GM19468 (cell line): ENCODE data around the gene CD248.

Experiments used
- ATAC-seq: cut with Tn5 transposase; IDR thresholded peaks from one replicate; pipeline ENCODE4 v1.9.1; 2021; ENCODE audit warnings: mild to moderate bottlenecking, moderate library complexity, moderate number of reproducible peaks; ENCODE audit not compliant: unreplicated experiment; ENCODE audit errors: extremely low read depth

The CD248 gene

DNA sequence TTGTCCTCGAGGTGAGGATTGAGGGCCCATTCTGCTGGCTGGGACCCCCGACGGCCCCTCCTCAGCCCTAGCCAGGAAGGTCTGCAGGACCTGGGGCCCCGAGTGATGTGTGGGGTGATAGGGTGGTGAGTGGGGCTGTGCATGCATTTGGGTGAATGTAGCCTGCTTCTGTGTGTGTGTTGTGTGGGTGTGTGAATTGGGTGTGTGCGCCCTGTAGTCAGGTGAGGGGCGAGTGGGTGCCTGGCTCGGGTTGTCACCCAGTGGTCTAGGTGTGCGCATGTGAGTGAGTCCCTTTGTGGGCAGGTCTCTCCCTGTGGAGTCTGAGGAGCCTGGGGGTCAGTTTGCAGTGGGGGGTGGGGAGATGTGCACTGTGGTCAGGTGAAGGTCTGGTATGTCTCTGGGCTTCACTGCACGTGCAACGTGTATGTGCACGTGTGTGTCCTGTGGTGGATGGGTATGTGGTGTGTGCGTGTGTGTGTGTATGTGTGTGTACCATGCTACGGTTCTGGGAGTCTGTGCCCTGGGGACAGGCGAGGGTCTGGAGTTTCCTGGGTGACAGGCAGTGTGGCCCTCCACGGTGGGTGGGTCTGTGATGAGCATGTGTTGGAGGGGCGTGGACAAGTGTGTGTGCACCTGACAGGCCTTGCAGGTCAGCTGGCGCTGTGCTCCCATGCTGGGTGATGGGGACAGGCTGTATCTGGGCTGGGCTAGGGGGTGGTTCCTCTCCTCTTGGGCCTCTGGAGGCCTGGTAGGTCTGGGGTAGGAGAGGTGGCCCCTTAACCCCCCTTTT is 24.1 kb downstream of the CD248 start:
- ATAC-seq, result no peak

DNA sequence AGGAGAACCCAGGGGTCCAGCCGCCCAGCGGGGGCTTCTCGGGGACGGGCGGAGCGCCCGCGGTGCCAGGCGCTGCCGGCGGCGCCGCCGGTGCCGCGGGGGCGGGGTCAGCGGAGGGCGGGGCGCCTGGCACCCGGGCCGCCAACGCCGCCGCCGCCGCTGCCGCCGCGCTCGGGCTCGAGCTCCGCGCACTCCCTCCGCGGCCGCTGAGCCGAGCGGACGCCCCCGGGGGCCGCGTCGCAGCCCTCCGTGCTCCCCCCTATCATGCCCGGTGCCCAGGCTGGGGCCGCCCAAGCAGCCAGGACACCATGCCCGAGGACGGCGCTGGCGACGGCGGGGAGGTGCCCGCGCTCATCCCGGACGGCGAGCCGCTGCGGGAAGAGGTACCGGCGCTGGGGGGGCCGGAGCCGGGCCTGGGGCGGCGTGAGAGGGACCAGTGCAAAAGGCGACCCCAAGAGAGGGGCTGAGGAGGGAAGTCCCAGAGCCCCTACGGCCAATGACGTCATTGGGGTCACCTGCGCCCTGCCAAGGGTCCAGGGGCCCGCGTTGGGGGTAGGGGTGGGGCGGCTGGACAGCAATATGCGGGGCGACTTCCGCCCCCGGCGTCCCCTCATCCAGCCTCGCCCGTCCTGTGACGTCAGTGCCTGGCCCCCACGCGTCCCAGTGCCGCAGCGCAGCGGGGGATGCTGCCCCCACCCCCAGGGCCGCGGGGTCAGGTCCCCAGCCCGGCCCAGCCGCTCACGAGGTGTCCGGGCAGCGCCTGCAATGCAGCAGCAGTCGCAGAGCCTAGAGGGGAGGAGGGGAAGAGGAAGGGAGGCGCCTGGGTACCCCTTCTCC is 24.9 kb downstream of the CD248 start, which contains the start of gene TMEM151A:
Gene TMEM151A (plus strand): TSS at position 189 of the 837 bp plus-strand sequence. CDS start 120 bp downstream, at position 309.
- ATAC-seq, result no peak

DNA sequence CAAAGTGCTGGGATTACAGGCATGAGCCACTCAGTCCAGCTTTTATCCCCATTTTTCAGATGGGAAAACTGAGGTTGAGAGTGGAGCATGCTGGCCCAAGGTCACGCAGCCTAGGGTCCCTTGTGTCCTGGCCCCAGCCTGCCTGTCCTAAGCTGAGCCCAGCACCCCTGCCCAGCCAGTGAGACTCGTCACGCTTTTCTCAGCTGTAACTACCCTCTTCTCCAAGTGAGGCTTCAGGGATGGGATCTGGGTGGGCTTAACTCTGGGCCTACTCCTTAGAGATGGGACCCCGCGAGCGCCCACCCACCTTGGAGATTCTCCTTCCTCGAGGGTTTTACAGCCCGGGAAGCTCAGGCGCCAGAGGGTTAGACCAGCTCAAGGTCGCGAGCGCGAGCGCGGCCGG is 25.5 kb downstream of the CD248 start:
- no peak for ATAC-seq

DNA sequence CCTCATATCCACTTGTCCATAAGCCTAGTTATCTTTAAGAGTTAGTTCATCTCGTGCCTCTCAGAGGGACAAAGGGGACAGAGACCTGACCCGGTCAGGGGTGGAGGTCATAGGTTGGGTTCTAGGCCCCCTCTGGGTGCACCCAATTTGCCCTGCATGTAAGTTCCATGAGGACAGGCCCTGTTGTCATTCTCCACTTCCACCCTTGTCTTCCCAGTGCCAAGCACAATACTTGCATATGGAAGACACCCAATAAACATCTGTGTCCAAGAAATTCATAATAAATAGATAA is 26.6 kb downstream of the CD248 start:
- ATAC-seq, result no peak

DNA sequence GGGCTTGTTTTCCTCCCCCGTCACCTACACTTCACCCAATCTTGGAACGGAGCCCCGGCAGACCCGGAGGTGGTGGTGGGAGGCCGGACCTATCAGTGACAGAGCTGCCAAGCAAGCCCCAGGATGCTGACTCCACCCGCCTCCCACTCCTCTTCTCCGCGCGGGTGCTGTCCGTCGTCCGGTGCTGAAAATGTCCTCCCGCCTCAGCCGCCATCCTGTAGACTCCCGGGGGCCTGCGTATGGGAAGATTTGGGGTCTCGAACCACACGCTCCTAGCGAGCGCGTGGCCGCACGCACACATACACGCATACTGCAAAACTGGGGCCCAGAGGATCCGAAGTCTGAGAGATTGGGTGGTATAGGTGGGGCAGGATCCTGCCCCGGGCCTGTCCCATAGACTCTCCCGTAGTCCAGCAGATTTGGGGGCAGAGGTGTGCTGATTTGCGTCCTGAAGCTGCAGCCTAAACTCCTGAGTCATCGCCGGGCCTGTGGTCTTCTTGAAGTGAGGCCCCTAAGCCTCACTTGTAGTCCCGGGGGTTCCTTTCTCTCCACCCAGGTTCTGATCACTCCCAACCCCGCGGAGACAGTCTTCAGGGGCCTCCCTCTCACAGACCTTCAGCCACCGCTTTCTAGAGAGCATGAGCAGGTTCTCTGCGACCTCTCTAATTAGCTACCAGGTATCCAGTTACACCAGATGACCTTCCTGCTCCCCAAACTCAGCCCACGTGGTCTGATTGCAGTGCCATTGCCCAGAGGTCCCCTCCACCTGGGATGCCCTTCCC is 27.1 kb downstream of the CD248 start:
- no peak for ATAC-seq

DNA sequence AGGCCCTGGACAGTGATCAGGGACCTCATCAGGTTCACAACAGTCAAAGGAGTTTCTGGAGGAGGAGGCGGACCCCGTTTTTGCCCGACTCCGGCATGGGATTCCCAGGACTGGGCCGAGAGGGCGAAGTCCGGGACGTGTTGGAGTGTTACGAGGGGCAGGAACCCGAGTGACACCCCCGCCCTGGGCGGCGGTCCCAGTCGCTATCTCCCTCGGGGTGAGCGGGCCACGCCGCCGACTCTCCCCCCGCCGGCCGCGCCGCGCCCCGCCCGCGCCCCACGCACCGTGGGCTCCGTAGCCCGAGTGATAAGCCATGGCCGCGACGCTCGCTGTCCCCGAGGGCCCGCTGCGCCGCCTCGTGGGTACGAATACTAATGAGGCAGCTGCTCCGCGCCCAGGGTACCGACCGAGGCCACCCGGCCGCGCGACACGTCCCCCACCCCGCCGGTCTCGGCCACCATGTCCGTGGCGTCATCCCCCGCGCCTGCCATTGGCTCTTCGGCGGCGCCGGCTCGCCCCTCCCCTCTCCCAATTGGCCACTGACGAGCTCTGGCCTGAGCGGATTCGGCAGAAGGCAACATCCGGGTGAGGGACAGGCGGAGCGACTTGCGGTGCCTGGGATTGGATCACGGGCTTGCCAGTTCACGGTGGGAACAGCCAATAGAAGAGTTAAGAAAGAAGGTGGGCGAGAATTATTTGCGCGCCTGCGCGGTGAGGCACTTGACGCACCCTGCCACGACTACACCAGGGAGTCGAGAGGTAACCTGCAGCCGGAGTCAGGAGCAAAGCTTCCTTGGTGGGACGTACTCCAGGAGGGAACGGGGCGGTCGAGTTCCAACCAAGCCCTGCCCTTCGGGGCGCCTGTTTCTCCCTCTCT is 27.9 kb downstream of the CD248 start, which contains the start of gene YIF1A:
Gene YIF1A (minus strand): TSS at position 473 of the 877 bp plus-strand sequence. CDS start 158 bp downstream, at position 315.
- ATAC-seq, result peak; percentile 78

DNA sequence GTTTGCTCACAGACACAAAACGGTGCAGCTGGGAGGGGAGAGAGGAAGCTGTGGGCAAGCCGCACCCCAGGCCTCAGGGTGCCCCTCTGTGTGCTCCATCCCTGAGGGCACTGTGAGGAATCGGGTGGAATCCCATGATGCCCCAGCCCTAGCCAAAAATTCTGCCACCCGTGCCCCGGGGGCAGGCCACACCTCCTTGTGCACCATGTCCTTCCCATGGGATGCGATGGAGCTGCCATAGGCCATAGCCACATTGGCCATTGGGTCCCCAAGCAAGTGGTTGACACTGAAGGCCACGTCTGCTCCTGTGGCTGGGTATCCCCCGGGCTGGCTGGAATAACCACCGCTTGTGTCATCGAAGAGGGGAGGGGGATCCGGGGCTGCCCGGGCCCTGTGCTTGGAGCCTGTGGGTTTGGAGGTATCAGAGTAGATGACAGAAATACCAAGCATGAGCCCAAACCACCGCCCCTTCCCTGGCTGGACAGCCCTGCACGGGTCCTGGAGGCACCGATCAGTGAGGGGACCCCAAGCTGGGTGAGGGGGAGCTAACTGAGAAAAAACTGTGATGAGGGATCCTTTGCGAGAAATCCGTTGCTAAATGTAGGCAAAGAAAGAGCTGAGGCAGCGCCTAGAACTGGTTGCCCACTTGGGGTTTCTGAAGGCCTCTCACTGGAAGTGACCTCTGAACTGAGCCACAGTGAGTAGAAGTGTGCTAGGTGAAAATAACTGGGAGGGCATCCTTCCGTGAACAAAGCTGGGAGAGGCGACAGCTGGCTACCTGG is 28.8 kb downstream of the CD248 start:
- no peak for ATAC-seq

DNA sequence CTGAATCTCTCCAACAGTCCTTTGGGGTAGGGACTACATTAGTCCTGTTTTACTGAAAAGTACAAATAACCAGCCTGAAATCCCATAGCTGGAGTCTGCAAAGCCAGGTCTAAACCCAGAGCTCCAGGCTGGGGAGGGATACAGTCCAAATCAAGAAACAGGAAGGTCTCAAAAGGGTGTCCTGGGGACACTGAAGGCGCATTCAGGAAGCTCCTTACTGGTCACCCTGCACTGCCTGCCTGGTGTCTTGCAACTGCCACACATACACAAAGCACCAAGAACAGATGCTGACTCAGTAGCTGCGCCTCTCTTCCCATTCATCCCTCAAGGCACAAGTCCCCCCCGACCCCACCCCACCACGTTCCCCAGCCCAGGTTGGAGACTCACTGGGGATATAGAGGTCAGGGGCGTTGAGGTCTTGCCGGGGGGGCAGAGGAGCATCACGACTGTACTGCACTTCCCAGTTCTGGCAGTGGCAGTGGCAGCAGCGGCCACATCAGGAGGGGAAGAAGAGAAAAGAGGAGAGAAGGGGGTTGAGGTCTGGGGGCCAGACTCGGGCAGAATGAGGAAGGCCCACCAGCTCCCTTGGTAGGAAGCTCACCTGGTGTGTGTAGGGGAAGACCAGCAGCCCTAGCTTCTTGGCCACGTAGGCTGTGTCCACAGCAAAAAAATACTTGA is 29.5 kb downstream of the CD248 start:
- no peak for ATAC-seq

DNA sequence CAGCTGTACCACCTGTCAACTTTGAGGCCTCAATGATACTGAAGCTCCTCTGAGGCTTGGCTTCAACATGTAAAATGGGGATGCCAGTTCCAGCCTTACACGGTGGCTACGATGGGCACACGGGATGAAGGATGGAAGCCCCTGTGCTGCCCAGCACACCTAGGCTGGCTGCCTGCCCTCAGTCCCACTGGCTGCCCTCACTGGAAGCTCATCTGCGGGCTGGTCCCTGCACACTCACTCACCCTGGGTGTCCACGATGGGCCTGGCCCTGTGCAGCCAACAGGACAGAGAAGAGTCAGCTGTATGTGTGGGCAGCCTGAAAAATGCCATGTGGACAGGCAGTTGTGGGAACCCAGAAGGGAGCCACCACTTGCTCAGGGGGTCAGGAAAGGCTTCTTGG is 30.1 kb downstream of the CD248 start:
- ATAC-seq, result no peak

DNA sequence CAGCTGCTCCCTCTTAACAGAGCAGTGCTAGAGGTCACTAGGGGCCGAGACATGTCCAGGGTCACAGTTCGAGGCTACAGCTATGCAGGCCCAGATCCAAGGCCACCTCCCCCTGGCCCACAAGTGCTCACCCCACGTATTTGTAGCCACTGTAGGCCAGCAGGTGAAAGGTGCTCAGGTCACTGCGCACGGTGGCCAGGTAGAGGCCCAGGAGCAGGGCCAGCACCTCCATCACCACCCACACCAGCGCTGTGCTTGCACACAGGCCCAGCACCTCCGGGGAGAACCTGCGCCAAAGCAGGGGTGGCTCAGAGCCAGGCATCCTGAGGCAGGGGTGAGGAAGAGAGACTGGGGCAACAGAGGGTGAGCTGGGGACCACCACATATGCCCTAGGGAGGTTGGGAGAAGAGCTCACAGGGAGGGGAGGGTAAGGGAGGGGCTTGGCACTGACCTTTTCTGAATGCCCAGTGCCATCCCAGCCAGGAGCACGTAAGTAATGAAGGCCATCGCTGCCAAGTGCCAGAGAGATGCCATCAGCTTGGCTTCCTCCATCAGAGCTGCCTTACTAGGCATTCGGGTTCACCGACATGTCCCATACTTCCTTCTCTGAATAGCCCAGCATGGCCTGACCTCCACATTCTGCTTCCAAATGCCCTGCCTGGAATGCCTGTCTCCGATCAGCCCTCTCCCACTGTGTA is 31.4 kb downstream of the CD248 start:
- no peak for ATAC-seq

DNA sequence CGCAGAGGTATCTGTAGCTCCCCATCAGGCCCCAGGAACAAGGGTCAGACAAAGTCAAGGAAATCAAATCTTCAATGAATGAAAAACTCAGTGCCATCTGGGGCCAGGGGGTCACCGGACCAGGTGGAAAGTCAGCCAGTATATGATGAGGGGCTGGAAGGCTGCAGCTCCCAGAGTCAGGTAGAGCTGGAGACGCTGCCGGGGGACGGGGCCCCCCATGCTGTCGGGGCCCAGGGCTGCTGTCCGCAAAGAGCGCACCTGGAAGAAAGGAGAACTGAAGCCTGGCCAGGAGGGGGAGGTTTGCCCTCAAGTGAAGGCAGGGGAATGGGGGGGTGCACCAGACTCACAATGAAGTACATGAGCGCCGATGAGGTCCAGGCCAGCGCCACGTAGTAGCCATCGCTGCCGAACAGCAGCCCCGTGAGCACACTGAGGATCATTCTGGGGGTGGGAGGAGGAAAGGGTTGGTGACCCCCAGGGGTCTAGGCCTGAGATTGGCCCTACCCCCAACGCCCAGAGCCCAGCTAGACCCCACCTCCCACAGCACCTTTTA is 32.2 kb downstream of the CD248 start:
- ATAC-seq, result no peak

DNA sequence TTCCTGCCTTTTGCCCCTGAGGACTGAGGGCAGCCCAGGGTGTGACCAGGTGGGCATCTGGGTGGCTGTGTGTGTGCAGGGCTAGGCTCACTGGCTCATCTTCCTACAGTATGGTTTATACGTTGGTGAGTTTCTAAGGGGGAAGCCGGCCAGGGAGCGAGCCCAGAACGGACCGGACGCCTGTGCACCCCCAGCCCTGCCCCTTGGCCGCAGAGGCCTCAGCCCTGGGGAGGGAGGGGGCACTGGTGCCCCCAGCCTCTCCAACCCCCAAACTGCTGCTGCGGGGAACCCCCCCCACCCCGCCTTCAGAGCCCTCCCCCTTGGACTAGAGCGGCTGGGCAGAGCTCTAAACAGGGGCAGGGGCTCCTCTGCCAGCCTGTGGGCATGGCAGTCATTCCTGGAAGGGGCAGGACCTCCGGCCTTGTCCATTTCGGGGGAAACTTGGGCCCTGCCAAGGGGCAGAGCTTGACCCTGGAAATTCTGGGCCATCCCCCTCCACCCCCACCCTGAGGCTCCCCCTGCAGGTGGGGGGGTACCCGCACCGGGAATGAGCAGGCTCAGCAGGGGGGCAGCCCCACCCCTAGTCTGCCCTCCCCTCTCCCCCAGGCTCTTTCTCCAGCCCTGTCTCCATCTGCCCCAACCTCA is 33.3 kb downstream of the CD248 start:
- ATAC-seq, result no peak

DNA sequence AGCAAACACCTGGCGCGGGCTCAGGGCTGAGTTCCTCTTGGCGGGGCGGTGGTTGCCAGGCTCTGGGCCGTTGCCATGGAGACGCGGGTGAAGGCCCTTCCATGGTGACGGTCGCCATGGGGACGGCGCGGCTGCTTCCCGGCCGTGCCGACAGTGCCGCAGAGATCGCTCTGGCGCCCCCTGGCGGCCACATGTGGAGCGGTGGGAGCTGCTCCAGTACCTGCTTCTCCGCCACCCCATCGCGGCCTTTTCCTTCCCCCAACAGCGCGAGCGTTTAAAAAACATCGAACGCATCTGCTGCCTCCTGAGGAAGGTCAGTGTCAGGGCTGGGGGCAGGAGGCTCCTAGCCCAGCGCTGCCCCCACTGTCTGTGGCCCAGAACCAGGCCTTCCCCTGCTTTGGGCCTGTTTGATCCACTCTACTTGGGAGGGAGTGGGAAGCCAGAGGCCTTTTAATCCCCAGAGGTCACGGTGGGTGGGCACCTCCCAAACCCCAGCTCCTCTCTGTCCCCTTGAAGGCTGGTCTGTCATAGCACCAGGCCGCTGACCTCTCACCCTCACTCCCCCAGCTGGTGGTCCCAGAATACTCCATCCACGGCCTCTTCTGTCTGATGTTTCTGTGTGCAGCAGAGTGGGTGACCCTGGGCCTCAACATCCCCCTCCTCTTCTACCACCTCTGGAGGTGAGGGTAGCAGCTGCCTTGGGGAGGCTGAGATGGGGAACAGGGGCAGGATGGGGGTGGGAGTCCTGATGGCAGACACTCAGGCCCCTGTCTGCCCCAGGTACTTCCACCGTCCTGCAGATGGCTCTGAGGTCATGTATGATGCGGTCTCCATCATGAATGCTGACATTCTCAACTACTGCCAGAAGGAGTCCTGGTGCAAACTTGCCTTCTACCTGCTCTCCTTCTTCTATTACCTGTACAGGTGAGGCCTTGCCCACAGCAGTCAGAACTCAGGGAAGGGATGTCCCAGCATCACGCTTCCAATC is 34.1 kb downstream of the CD248 start:
- peak; percentile 76 for ATAC-seq

DNA sequence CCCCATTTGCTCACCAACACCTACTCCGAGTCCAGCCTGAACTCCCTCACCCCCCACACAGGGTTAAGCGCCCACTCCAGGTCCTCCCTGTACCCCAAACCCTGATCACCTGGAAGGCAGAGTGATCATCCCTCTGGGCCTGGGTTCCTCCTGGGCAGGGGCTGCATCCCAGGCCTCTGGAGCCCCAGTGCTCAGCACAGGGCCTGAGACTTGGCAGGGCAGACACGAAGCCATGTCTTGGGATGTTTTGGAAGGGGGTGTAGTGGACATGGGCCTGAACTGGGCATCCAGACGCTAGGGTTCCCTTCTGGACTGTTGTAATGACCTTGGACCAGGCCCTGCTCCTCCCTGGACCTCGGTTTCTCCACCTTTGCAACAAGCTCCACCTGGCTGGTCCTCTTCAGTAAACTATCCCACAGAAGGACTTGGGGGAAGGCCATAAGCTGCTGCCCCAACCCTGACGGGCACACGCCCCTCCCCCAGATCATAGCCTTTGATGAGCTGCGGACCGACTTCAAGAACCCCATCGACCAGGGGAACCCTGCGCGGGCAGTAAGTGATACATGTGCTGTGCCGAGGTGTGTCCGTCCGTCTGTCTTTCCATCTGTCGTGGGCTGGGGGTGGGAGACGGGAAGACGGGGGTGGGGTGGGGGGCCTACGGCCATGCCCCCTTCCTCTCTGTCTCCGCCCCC is 34.9 kb downstream of the CD248 start:
- ATAC-seq, result no peak

DNA sequence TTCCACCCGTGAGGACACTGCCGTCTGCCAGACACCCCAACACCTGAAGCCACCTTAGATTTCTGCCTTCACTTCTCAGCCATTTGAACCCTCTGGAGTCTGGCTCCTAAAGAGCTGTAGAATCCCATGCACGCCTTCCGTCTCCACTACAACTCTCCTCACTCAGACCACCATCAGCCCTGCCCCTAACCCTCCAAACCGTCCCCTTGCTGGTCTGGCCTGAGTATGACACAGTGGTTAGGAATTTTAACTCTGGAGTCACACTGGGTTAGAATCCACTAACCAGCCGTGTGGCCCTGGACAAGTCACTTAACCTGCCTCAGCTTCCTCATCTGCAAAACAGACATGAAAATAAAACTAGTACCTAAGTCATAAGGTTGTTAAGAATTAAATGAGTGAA is 35.8 kb downstream of the CD248 start:
- no peak for ATAC-seq
